ENCODE measurements around the gene LHFPL6.

DNA sequence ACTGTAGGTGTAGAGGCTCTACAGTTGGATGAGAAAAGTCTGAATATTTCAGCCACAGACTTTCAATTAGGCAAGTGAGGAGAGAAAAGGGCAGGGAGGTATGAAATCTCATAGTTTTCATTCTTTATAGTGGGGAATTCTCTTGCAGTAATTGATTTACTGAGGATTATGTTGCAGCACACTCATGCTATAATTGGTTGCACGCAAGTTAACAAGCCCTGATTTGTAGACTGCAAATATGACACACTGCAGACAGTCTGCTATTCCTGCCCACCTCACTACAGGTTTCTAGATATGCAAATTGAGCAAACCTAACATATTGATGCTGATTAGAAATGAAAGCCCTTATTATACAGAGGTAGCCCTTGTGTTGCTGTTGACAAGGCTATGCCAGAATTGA, 139.4 kb downstream of the LHFPL6 start:
- TF ChIP-seq POLR2A (IDR thresholded peaks at IDR 0.05): no peak
- TF ChIP-seq, protein P1, sequence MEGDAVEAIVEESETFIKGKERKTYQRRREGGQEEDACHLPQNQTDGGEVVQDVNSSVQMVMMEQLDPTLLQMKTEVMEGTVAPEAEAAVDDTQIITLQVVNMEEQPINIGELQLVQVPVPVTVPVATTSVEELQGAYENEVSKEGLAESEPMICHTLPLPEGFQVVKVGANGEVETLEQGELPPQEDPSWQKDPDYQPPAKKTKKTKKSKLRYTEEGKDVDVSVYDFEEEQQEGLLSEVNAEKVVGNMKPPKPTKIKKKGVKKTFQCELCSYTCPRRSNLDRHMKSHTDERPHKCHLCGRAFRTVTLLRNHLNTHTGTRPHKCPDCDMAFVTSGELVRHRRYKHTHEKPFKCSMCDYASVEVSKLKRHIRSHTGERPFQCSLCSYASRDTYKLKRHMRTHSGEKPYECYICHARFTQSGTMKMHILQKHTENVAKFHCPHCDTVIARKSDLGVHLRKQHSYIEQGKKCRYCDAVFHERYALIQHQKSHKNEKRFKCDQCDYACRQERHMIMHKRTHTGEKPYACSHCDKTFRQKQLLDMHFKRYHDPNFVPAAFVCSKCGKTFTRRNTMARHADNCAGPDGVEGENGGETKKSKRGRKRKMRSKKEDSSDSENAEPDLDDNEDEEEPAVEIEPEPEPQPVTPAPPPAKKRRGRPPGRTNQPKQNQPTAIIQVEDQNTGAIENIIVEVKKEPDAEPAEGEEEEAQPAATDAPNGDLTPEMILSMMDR (IDR thresholded peaks at IDR 0.05 in 8 of 11, conservative IDR thresholded peaks at IDR 0.05 in 3 of 11): no peak
